GM12865 (cell line): Measurements from ENCODE around the gene DPF3.

ENCODE experiments used
- DNase-seq: peaks from one replicate; pipeline ENCODE4 v3.0.0; 2010; ENCODE audit warnings: low read depth
- H3K4me3 ChIP-seq: 2 replicates; pipeline ENCODE4 v1.5.1; 2011; ENCODE audit warnings: mild to moderate bottlenecking, low read depth, low read length, control low read depth
- CTCF ChIP-seq: IDR thresholded peaks from 2 replicates; pipeline ENCODE4 v1.5.1; 2011; ENCODE audit warnings: low read length, control low read depth, low read depth, inconsistent platforms; ENCODE audit not compliant: insufficient read depth; ENCODE audit errors: missing control alignments

The DPF3 gene

GRCh38 chr14:72736786-72737559, 156.9 kb downstream of the DPF3 start:
- no peak for DNase-seq
- H3K4me3 ChIP-seq, result no peak overlapping the region
- no peak for TF ChIP-seq CTCF

GRCh38 chr14:72736308-72736707, 157.6 kb downstream of the DPF3 start:
- TF ChIP-seq CTCF, result peak; percentile 25
- DNase-seq, result peak; percentile 18
- H3K4me3 ChIP-seq, result no peak overlapping the region

- TF ChIP-seq CTCF, result no peak
- no peak overlapping the region for H3K4me3 ChIP-seq
These were observed 161.7 kb downstream of the DPF3 start for GRCh38 chr14:72732022-72732780.

GRCh38 chr14:72731252-72732020, 162.5 kb downstream of the DPF3 start:
- no peak for DNase-seq
- no peak overlapping the region for H3K4me3 ChIP-seq
- no peak for TF ChIP-seq CTCF

More at GRCh38 chr14:72732022-72732780, 161.7 kb downstream of the DPF3 start:
- no peak for DNase-seq

GRCh38 chr14:72730468-72730867, 163.4 kb downstream of the DPF3 start:
- TF ChIP-seq CTCF, result no peak
- H3K4me3 ChIP-seq, result no peak overlapping the region
- DNase-seq, result no peak

- no peak for DNase-seq
- no peak overlapping the region for H3K4me3 ChIP-seq
- TF ChIP-seq CTCF, result no peak
These were observed 167.5 kb downstream of the DPF3 start for GRCh38 chr14:72726444-72726843.
